OCI-LY1 (cell line): ENCODE results near the gene LMBR1L.

Experiments used
- CTCF ChIP-seq: fragments of 200-600 bp; sonication (generic), shearing (Covaris generic); IDR thresholded peaks from 2 replicates; pipeline ENCODE4 v1.5.1; 2017; ENCODE audit warnings: mild to moderate bottlenecking, antibody characterized with exemption, low read length, moderate library complexity, mixed read lengths
- EZH2 ChIP-seq: fragments of 200-600 bp; sonication (generic), shearing (Covaris generic); IDR thresholded peaks from 2 replicates; pipeline ENCODE4 v1.8.0; 2017; ENCODE audit warnings: borderline replicate concordance, mixed run types, mild to moderate bottlenecking, antibody characterized with exemption, low read length, moderate library complexity, mixed read lengths

GRCh38 chr12:49054524-49054923 lies 56.1 kb downstream of the LMBR1L start:
- TF ChIP-seq CTCF, result no peak
- no peak for TF ChIP-seq EZH2
